Stimulated activated CD4-positive, alpha-beta T cell treated with anti-CD3 and anti-CD28 coated beads, Interleukin-2, amount 100 ng/mL, for 4 hours (primary cell): ENCODE measurements around the gene RGL1.

Experiments used
- DNase-seq: peaks from one replicate; pipeline ENCODE4 v3.0.0-alpha.2; 2020; ENCODE audit warnings: low read depth

Gene RGL1

GRCh38 chr1:183958958-183959357 is 154.0 kb downstream of the RGL1 start:
- DNase-seq: no peak

- no peak for DNase-seq
Measured at GRCh38 chr1:183961132-183961531, 156.2 kb downstream of the RGL1 start.

- DNase-seq: no peak
Measured at GRCh38 chr1:183962903-183963302, 158.0 kb downstream of the RGL1 start.

- no peak for DNase-seq
Measured at GRCh38 chr1:183965726-183966125, 160.8 kb downstream of the RGL1 start.

GRCh38 chr1:183966487-183966886 is 161.6 kb downstream of the RGL1 start:
- no peak for DNase-seq

- no peak for DNase-seq
Measured at GRCh38 chr1:183967914-183968313, 163.0 kb downstream of the RGL1 start.

- no peak for DNase-seq
Measured at GRCh38 chr1:183968386-183968785, 163.5 kb downstream of the RGL1 start.

GRCh38 chr1:183970516-183971300 is 165.8 kb downstream of the RGL1 start:
- DNase-seq: no peak

GRCh38 chr1:183975651-183976050 is 170.7 kb downstream of the RGL1 start:
- DNase-seq: no peak

- DNase-seq: no peak
Measured at GRCh38 chr1:183977717-183978116, 172.8 kb downstream of the RGL1 start.
